ENCODE results near the gene CSF2.

DNA sequence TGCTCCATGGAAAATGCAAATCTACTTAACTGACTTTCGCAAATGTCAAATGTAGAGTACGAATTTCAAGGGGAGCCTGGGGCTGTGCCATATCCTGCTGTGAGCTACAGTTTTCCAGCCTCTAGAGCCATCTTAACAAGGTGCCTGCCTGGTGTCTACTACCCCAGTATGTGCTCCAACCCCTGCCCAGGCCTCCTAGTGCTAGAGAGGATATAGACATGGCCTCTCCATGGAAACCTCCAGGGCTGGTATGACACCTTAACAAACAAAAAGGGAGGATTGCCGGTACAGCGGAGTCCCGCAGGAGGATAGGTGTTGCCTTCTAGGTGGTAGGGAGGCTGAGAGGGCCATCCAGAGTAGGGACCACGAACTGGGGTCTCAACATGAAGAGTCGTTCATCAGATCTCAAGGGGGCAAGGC, 26.7 kb upstream of the CSF2 start:
- TF ChIP-seq POLR2A (IDR thresholded peaks at IDR 0.05; ENCODE audit: low read depth, low read length) (no peak), TAF1 (IDR thresholded peaks at IDR 0.05; ENCODE audit: low read depth, low read length) (no peak), POLR2AphosphoS5 (IDR thresholded peaks at IDR 0.05; ENCODE audit: low read depth, low read length) (no peak), PAX5 (IDR thresholded peaks at IDR 0.05; ENCODE audit: insufficient read depth, low read length, severe bottlenecking) (no peak), SPI1 (IDR thresholded peaks at IDR 0.05; ENCODE audit: low read depth, low read length) (no peak), POU2F2 (IDR thresholded peaks at IDR 0.05; ENCODE audit: low read depth, low read length) (no peak)

Measured in GM12891 (cell line).